ENCODE results near the gene SPOCK2.
"Not testable (repeated sequence)": the region's sequence is repeated elsewhere in the genome, so short reads cannot be mapped to it uniquely, and the experiment has no call there.

DNA sequence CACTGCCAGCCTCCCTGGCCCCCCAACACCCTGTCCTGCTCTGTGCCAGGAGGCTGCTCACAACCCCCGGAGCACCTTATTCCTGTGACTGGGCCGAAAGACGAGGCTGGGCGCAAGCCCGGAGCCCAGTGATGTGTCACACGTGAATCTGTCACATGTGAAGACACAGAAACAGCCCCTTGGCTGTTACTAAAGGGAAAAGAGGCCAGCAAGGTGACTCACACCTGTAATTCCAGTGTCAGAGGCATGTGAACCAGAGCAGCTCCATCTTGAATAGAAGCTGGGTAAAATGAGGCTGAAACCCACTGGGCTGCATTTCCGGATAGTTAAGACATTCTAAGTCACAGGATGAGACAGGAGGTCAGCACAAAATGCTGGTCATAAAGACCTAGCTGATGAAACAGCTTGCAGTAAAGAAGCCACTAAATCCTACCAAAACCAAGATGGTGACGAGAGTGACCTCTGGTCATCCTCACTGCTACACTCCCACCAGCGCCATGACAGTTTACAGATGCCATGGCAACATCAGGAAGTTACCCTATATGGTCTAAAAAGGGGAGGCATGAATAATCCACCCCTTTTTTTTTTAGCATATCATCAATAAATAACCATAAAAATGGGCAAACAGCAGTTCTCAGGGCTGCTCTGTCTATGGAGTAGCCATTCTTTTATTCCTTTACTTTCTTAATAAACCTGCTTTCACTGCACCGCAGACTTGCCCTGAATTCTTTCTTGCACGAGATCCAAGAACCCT lies 55.8 kb downstream of the SPOCK2 start:
- not testable (repeated sequence) for TF ChIP-seq SRSF9 (IDR thresholded peaks at IDR 0.05; ENCODE audit: borderline replicate concordance, insufficient read depth, low read depth, low read length, poor library complexity, severe bottlenecking); NKX3-1 (CRISPR knock-in tag; IDR thresholded peaks at IDR 0.05); EZH2 (conservative IDR thresholded peaks at IDR 0.05; ENCODE audit: low read depth, low read length); CCAR2 (optimal IDR thresholded peaks at IDR 0.05; ENCODE audit: low read depth, low read length); MIER2 (CRISPR knock-in tag; IDR thresholded peaks at IDR 0.05); NR2F2 (IDR thresholded peaks at IDR 0.05; ENCODE audit: borderline replicate concordance, low read depth); YEATS2 (CRISPR knock-in tag; IDR thresholded peaks at IDR 0.05; ENCODE audit: borderline replicate concordance); PRDM10 (CRISPR knock-in tag; IDR thresholded peaks at IDR 0.05; ENCODE audit: low read depth)
- TF ChIP-seq, protein P1, sequence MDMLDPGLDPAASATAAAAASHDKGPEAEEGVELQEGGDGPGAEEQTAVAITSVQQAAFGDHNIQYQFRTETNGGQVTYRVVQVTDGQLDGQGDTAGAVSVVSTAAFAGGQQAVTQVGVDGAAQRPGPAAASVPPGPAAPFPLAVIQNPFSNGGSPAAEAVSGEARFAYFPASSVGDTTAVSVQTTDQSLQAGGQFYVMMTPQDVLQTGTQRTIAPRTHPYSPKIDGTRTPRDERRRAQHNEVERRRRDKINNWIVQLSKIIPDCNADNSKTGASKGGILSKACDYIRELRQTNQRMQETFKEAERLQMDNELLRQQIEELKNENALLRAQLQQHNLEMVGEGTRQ (IDR thresholded peaks at IDR 0.05; ENCODE audit: low read depth, low read length): not testable (repeated sequence)
- TF ChIP-seq, protein P1 (CRISPR knock-in tag; IDR thresholded peaks at IDR 0.05; ENCODE audit: borderline replicate concordance): not testable (repeated sequence)

Measured in HepG2 (cell line).